Epithelial cell of esophagus (primary cell): ENCODE data around the gene WFDC6.
A peak's percentile ranks its signal among the peaks of the same experiment; 100 is the strongest.

Source experiments
- DNase-seq: peaks from one replicate; pipeline ENCODE4 v3.0.0; 2010; ENCODE audit warnings: low read depth
- H3K4me3 ChIP-seq: 2 replicates; pipeline ENCODE4 v1.5.1; 2011; ENCODE audit warnings: mild to moderate bottlenecking, low read length, control low read depth
- CTCF ChIP-seq: IDR thresholded peaks from 2 replicates; pipeline ENCODE4 v1.5.1; 2011; ENCODE audit warnings: low read depth, mild to moderate bottlenecking, low read length, control low read depth, inconsistent platforms; ENCODE audit not compliant: insufficient read depth; ENCODE audit errors: missing control alignments

Gene WFDC6

GRCh38 chr20:45548410-45548809 is 9.1 kb upstream of the WFDC6 start:
- TF ChIP-seq CTCF = no peak
- no peak for DNase-seq
- no peak overlapping the region for H3K4me3 ChIP-seq

GRCh38 chr20:45547206-45547770 is 8.0 kb upstream of the WFDC6 start, which contains the start of gene EPPIN:
TSS of gene EPPIN (minus strand) at chr20:45547401. CDS start at chr20:45547357, 44 bp downstream.
- no peak for TF ChIP-seq CTCF
- no peak for DNase-seq
- H3K4me3 ChIP-seq = no peak within 1 kb of the TSS

GRCh38 chr20:45545754-45546453 is 6.6 kb upstream of the WFDC6 start:
- peak; percentile 44 for TF ChIP-seq CTCF
- DNase-seq = peak; percentile 44
- H3K4me3 ChIP-seq = no peak overlapping the region

- DNase-seq = no peak
- no peak for TF ChIP-seq CTCF
- no peak overlapping the region for H3K4me3 ChIP-seq
Observed at GRCh38 chr20:45545351-45545750, 6.1 kb upstream of the WFDC6 start.

- peak; percentile 23 for TF ChIP-seq CTCF
- H3K4me3 ChIP-seq = no peak overlapping the region
- DNase-seq = peak; percentile 97
Observed at GRCh38 chr20:45538209-45538799, 978 bp downstream of the WFDC6 start.

- H3K4me3 ChIP-seq = no peak overlapping the region
- no peak for DNase-seq
- TF ChIP-seq CTCF = no peak
Observed at GRCh38 chr20:45527294-45527693, 12.0 kb downstream of the WFDC6 start.

GRCh38 chr20:45523821-45524220 is 15.5 kb downstream of the WFDC6 start:
- peak; percentile 29 for DNase-seq
- no peak overlapping the region for H3K4me3 ChIP-seq
- TF ChIP-seq CTCF = no peak
